Neuronal stem cell (in vitro differentiated cells): ENCODE data around the gene SRSF11.

Experiments used
- DNase-seq: peaks from one replicate; pipeline ENCODE4 v3.0.0-alpha.2; 2013; ENCODE audit warnings: low spot score
- H2AFZ ChIP-seq: one replicate; pipeline ENCODE4 v1.6.1; 2013; ENCODE audit warnings: mild to moderate bottlenecking, low read length, inconsistent platforms
- H2AK5ac ChIP-seq: 2 replicates; pipeline ENCODE4 v1.6.1; 2013; ENCODE audit warnings: low read depth, mild to moderate bottlenecking, inconsistent platforms, low read length, moderate library complexity, mixed read lengths
- H2BK120ac ChIP-seq: 2 replicates; pipeline ENCODE4 v1.6.1; 2013; ENCODE audit warnings: low read depth, mild to moderate bottlenecking, inconsistent platforms, low read length, moderate library complexity, mixed read lengths
- H2BK12ac ChIP-seq: one replicate; pipeline ENCODE4 v1.6.1; 2013; ENCODE audit warnings: low read length, inconsistent platforms
- H2BK15ac ChIP-seq: 2 replicates; pipeline ENCODE4 v1.6.1; 2013; ENCODE audit warnings: mild to moderate bottlenecking, low read length, inconsistent platforms, mixed read lengths
- H2BK5ac ChIP-seq: one replicate; pipeline ENCODE4 v1.6.1; 2013; ENCODE audit warnings: inconsistent platforms, mild to moderate bottlenecking, low read length, moderate library complexity
- H3K14ac ChIP-seq: one replicate; pipeline ENCODE4 v1.6.1; 2013; ENCODE audit warnings: low read length, inconsistent platforms
- H3K18ac ChIP-seq: 2 replicates; pipeline ENCODE4 v1.6.1; 2013; ENCODE audit warnings: low read length, inconsistent platforms
- H3K23ac ChIP-seq: 2 replicates; pipeline ENCODE4 v1.6.1; 2013; ENCODE audit warnings: low read depth, mild to moderate bottlenecking, mixed read lengths, low read length, inconsistent platforms; ENCODE audit not compliant: poor library complexity
- H3K27ac ChIP-seq: replicated peaks from 3 replicates; pipeline ENCODE4 v1.5.1; 2013; ENCODE audit warnings: low read length, inconsistent platforms
- H3K27me3 ChIP-seq, 3 experiments: 2 replicates each; pipeline ENCODE4 v1.6.1; 2013; ENCODE audit warnings: low read length in 3 of 3, mild to moderate bottlenecking in 2 of 3, inconsistent platforms in 1 of 3, low read depth in 1 of 3, mixed read lengths in 1 of 3, moderate library complexity in 1 of 3; ENCODE audit not compliant: control insufficient read depth in 3 of 3, insufficient read depth in 3 of 3
- H3K36me3 ChIP-seq, 2 donors: replicated peaks in 1 of 2; 2 replicates each; pipeline ENCODE4 v1.6.1; 2013; ENCODE audit warnings: low read length in 2 of 2; ENCODE audit not compliant: control insufficient read depth in 2 of 2, insufficient read depth in 2 of 2
- H3K4ac ChIP-seq: 2 replicates; pipeline ENCODE4 v1.6.1; 2013; ENCODE audit warnings: inconsistent platforms, mild to moderate bottlenecking, low read length, moderate library complexity
- H3K4me1 ChIP-seq, 2 donors: 1 replicate in 1 of 2; 2 replicates in 1 of 2; pipeline ENCODE4 v1.6.1; 2013; ENCODE audit warnings: low read length in 2 of 2, low read depth in 1 of 2; ENCODE audit not compliant: control insufficient read depth in 2 of 2, insufficient read depth in 1 of 2
- H3K4me2 ChIP-seq: one replicate; pipeline ENCODE4 v1.6.1; 2013; ENCODE audit warnings: mild to moderate bottlenecking, low read length, inconsistent platforms; ENCODE audit not compliant: insufficient read depth, poor library complexity, severe bottlenecking
- H3K4me3 ChIP-seq, 2 donors: 2 replicates each; pipeline ENCODE4 v1.5.1; 2013; ENCODE audit warnings: low read length in 2 of 2, mild to moderate bottlenecking in 2 of 2, inconsistent platforms in 1 of 2, moderate library complexity in 1 of 2
- H3K79me1 ChIP-seq: one replicate; pipeline ENCODE4 v1.6.1; 2013; ENCODE audit warnings: low read depth, mild to moderate bottlenecking, inconsistent platforms, low read length, moderate library complexity
- H3K9ac ChIP-seq: one replicate; pipeline ENCODE4 v1.6.1; 2013; ENCODE audit warnings: mild to moderate bottlenecking, low read depth, low read length, inconsistent platforms; ENCODE audit not compliant: poor library complexity
- H3K9me3 ChIP-seq, 2 donors: replicated peaks in 1 of 2; 2 replicates each; pipeline versions ENCODE3 to v1.6.1; 2013; ENCODE audit warnings: low read length in 2 of 2, mild to moderate bottlenecking in 2 of 2, inconsistent platforms in 1 of 2, low read depth in 1 of 2, mixed read lengths in 1 of 2, moderate library complexity in 1 of 2; ENCODE audit not compliant: control insufficient read depth in 2 of 2, insufficient read depth in 1 of 2
- H4K8ac ChIP-seq: one replicate; pipeline ENCODE4 v1.6.1; 2013; ENCODE audit warnings: low read depth, mild to moderate bottlenecking, inconsistent platforms, low read length, moderate library complexity
- H4K91ac ChIP-seq: one replicate; pipeline ENCODE4 v1.6.1; 2013; ENCODE audit warnings: low read length, low read depth, mild to moderate bottlenecking, inconsistent platforms; ENCODE audit not compliant: poor library complexity
- WGBS, 2 donors: extraction: QIAGEN DNeasy Blood & Tissue Kit; methylation state at CpG; one replicate each; pipeline ENCODE4 v1.1.7; 2013; ENCODE audit warnings: missing lambda C conversion rate in 2 of 2, mixed read lengths in 1 of 2; ENCODE audit not compliant: insufficient read length in 2 of 2, insufficient replicate concordance in 1 of 2; ENCODE audit errors: extremely low coverage in 2 of 2; 5-methylcytosine and 5-hydroxymethylcytosine counted together

Gene SRSF11

DNA sequence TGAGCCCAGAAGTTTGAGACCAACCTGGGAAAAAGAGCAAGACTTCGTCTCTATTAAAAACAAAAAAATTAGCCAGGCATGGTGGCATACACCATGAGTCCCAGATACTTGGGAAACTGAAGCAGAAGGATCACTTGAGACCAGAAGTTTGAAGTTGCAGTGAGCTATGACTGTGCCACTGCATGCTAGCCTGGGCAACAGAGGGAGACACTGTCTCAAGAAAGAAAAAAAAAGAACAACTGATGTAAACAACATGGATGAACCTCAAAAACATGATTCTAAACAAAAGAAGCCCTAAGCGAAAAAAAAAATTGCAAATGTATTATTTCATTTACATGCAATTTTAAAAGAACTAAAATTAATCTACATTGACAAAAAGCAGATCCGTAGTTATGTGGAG is 24.8 kb upstream of the SRSF11 start:
- H3K18ac ChIP-seq, result no peak overlapping the region
- no peak overlapping the region for H3K14ac ChIP-seq
- H3K4me3 ChIP-seq, result no peak overlapping the region
- H3K23ac ChIP-seq, result no peak overlapping the region
- H2BK12ac ChIP-seq, result no peak overlapping the region
- no peak overlapping the region for H2BK120ac ChIP-seq
- no peak overlapping the region for H4K91ac ChIP-seq
- no peaks in the 10 kb centered on the region for H3K79me1 ChIP-seq
- H3K36me3 ChIP-seq, result peaks cover 0 to 13% of the 10 kb centered on the region in 2 donors
- no peak for DNase-seq
- H3K4me2 ChIP-seq, result no peak overlapping the region
- H4K8ac ChIP-seq, result no peak overlapping the region
- H3K27me3 ChIP-seq, result no peaks in the 10 kb centered on the region
- no peak overlapping the region for H2AFZ ChIP-seq
- no peaks in the 10 kb centered on the region for H3K4me1 ChIP-seq
- no peak overlapping the region for H3K9ac ChIP-seq
- H2BK15ac ChIP-seq, result no peak overlapping the region
- no peak overlapping the region for H2BK5ac ChIP-seq
- H3K27ac ChIP-seq, result no peak overlapping the region
- H2AK5ac ChIP-seq, result no peak overlapping the region
- peaks cover 0 to 5% of the 10 kb centered on the region in 2 donors for H3K9me3 ChIP-seq
- WGBS, 2 donors, result no CpG with 5 or more reads among the region's 3 CpGs
- no peak overlapping the region for H3K4ac ChIP-seq

GRCh38 chr1:70200065-70200464 is 21.1 kb upstream of the SRSF11 start:
- no peak overlapping the region for H4K8ac ChIP-seq
- H3K23ac ChIP-seq, result no peak overlapping the region
- no peak overlapping the region for H3K9ac ChIP-seq
- no peak overlapping the region for H2AK5ac ChIP-seq
- H3K4me3 ChIP-seq, result peak overlapping the region in 1 of 2 donors; percentile 47
- H2BK5ac ChIP-seq, result no peak overlapping the region
- no peaks in the 10 kb centered on the region for H3K4me1 ChIP-seq
- H4K91ac ChIP-seq, result no peak overlapping the region
- no CpG with 5 or more reads among the region's 4 CpGs for WGBS, 2 donors
- H2BK12ac ChIP-seq, result no peak overlapping the region
- peaks cover 0 to 13% of the 10 kb centered on the region in 2 donors for H3K36me3 ChIP-seq
- H3K79me1 ChIP-seq, result no peaks in the 10 kb centered on the region
- H3K27ac ChIP-seq, result no peak overlapping the region
- no peak overlapping the region for H3K18ac ChIP-seq
- H2AFZ ChIP-seq, result no peak overlapping the region
- H2BK15ac ChIP-seq, result no peak overlapping the region
- no peak overlapping the region for H2BK120ac ChIP-seq
- H3K14ac ChIP-seq, result no peak overlapping the region
- H3K9me3 ChIP-seq, result no peaks in the 10 kb centered on the region
- no peak for DNase-seq
- H3K27me3 ChIP-seq, result no peaks in the 10 kb centered on the region
- H3K4me2 ChIP-seq, result no peak overlapping the region
- H3K4ac ChIP-seq, result no peak overlapping the region

- Histone ChIP-seq H2AFZ (no peak overlapping the region), H3K4me3 (no peak overlapping the region), H3K18ac (no peak overlapping the region), H4K8ac (no peak overlapping the region), H2BK120ac (no peak overlapping the region), H3K79me1 (no peaks in the 10 kb centered on the region), H3K27ac (no peak overlapping the region), H4K91ac (no peak overlapping the region), H3K9me3 (no peaks in the 10 kb centered on the region), H2BK5ac (no peak overlapping the region), H3K23ac (no peak overlapping the region), H3K36me3 (peaks cover 0 to 17% of the 10 kb centered on the region in 2 donors), H3K4ac (no peak overlapping the region), H2AK5ac (no peak overlapping the region), H3K27me3 (no peaks in the 10 kb centered on the region), H3K14ac (no peak overlapping the region), H3K4me1 (peaks cover 2 to 3% of the 10 kb centered on the region in 2 donors), H3K9ac (no peak overlapping the region), H2BK15ac (no peak overlapping the region), H3K4me2 (no peak overlapping the region), H2BK12ac (no peak overlapping the region)
- WGBS, 2 donors, result no CpG with 5 or more reads among the region's 2 CpGs
- DNase-seq, result no peak
These were observed 18.9 kb upstream of the SRSF11 start for GRCh38 chr1:70202173-70202758.

DNA sequence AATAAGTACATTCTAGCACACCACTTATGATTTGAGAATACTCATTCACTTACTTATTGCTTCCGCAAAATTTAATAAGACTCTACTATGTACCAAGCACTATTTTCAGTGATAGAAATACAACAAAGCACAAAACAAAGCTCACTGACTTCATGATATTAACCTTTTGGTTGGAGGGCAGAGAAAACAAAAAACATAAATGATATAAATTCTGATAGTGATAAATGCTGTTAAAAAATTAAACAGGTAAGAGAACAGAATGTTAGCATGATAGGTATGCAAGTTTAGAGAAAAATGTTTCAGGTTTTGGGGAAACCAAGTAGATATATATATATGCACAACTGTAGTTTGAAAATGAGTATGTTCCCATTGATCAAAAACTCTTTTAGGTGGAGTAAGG is 17.0 kb upstream of the SRSF11 start:
- Histone ChIP-seq H3K27me3 (no peaks in the 10 kb centered on the region), H3K4me1 (peaks cover 2 to 3% of the 10 kb centered on the region in 2 donors)
- no peak for DNase-seq

More for the DNA sequence above, 17.0 kb upstream of the SRSF11 start:
- Histone ChIP-seq H2BK5ac (no peak overlapping the region), H4K8ac (no peak overlapping the region), H3K9ac (no peak overlapping the region), H3K18ac (no peak overlapping the region), H2BK12ac (no peak overlapping the region), H3K9me3 (no peaks in the 10 kb centered on the region), H3K4me3 (peak overlapping the region in 1 of 2 donors; percentile 89), H3K14ac (no peak overlapping the region), H2AFZ (no peak overlapping the region), H2BK120ac (no peak overlapping the region), H3K4me2 (no peak overlapping the region), H3K23ac (no peak overlapping the region), H2BK15ac (no peak overlapping the region), H2AK5ac (no peak overlapping the region), H3K79me1 (peaks cover 5% of the 10 kb centered on the region), H4K91ac (no peak overlapping the region), H3K36me3 (peaks cover 6 to 32% of the 10 kb centered on the region in 2 donors), H3K27ac (no peak overlapping the region), H3K4ac (no peak overlapping the region)
- no CpG with 5 or more reads among the region's 1 CpG for WGBS, 2 donors
